Measurements from ENCODE around the gene PKDCC.

DNA sequence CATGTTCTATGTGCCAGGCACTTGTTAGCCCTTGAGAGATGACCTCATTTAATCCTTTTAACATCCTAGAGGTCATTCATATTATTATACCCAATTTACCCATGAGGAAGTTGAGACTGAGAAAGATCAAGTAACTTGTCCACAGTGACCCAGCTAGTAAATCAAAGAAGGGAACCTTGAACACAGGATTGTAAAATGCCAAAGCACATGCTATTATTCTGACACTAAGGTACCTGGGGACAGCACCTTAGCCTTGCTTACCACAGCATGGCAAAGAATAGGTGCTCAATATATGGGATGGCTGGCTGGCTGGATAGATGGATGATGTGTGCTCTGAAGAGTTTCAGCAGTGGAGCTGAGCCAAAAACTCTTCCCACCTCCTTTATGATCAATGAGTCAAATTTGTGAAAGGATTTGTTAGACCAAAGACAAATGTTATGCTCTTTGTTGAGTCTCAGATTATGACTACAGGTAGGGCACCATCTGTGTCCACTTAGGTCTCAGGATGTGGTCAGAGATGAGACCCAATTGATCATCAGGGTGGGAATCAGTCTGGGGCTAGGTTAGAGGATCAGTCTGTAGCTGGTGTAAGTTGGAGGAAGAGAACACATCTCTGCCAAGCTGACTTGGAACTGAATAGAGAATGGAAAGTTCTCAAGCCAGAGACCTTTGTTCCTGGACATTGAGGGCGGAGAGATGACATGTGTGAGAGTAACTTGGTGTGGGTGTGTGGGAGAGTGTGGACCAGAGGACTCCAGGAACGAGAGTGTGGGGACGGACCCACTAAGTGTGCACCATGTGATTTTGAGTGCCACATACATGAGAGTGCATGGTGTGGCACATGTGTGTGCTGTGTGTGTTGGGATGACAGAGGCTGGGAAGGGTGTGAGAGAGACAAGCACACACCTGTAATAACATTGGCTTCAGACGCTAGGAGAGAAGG lies 16.3 kb upstream of the PKDCC start:
- TF ChIP-seq, protein P1, sequence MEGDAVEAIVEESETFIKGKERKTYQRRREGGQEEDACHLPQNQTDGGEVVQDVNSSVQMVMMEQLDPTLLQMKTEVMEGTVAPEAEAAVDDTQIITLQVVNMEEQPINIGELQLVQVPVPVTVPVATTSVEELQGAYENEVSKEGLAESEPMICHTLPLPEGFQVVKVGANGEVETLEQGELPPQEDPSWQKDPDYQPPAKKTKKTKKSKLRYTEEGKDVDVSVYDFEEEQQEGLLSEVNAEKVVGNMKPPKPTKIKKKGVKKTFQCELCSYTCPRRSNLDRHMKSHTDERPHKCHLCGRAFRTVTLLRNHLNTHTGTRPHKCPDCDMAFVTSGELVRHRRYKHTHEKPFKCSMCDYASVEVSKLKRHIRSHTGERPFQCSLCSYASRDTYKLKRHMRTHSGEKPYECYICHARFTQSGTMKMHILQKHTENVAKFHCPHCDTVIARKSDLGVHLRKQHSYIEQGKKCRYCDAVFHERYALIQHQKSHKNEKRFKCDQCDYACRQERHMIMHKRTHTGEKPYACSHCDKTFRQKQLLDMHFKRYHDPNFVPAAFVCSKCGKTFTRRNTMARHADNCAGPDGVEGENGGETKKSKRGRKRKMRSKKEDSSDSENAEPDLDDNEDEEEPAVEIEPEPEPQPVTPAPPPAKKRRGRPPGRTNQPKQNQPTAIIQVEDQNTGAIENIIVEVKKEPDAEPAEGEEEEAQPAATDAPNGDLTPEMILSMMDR (IDR thresholded peaks at IDR 0.05 in 4 of 5, conservative IDR thresholded peaks at IDR 0.05 in 1 of 5), result no peak
- no peak for TF ChIP-seq POLR2A (IDR thresholded peaks at IDR 0.05)
